Uterus (tissue), 4 donors: ENCODE data around the gene TCAF2. TPM values are rescaled to one million over a fixed set of nuclear protein-coding genes. Genes with fewer than 3 reads are reported as not detected.
"Not testable (repeated sequence)": the region's sequence is repeated elsewhere in the genome, so short reads cannot be mapped to it uniquely, and the experiment has no call there.

Experiments used
- DNase-seq, 2 donors: peaks; one replicate each; pipeline ENCODE4 v3.0.0-alpha.2; 2019 to 2020
- H3K27ac ChIP-seq, 2 donors: fragments of 200-600 bp; sonication (generic); 1 replicate in 1 of 2; 2 replicates in 1 of 2; pipeline ENCODE4 v1.5.1; 2016 to 2018
- H3K27me3 ChIP-seq, 2 donors: fragments of 200-600 bp; sonication (generic); one replicate each; pipeline ENCODE4 v1.5.1; 2018 to 2019; ENCODE audit warnings: control low read depth in 1 of 2
- H3K36me3 ChIP-seq, 2 donors: fragments of 200-600 bp; sonication (generic); one replicate each; pipeline ENCODE4 v1.5.1; 2019; ENCODE audit warnings: control low read depth in 1 of 2
- H3K4me1 ChIP-seq, 2 donors: fragments of 200-600 bp; sonication (generic); one replicate each; pipeline ENCODE4 v1.5.1; 2018 to 2019; ENCODE audit warnings: control low read depth in 1 of 2
- H3K4me3 ChIP-seq, 2 donors: fragments of 200-600 bp; sonication (generic); 1 replicate in 1 of 2; 2 replicates in 1 of 2; pipeline ENCODE4 v1.5.1; 2018 to 2019; ENCODE audit warnings: mild to moderate bottlenecking in 1 of 2
- H3K9me3 ChIP-seq, 2 donors: fragments of 200-600 bp; sonication (generic); one replicate each; pipeline ENCODE4 v1.5.1; 2019; ENCODE audit warnings: control low read depth in 1 of 2
- intact Hi-C: fragments of 100-400 bp; cut with DNase I; formaldehyde crosslinking; loops from one replicate; pipeline ENCODE4 v1.15.1; 2023; ENCODE audit warnings: low total_unique reads
- small RNA-seq: library from RNA; depleted of rRNA; stranded (forward); fragments of <200 nt; gene quantifications from one replicate; pipeline ENCODE3, GENCODE V24; 2016
- total RNA-seq, 4 donors: library from RNA; depleted of rRNA in 3 of 4; stranded (reverse); fragments of >200 nt in 3 of 4; gene quantifications; one replicate each; pipeline versions ENCODE4 v1.1.0 to v1.2.4, GENCODE V29; 2014 to 2023
- donor health status: DM: yes; HTN: yes; CAD: no.

Gene TCAF2
- total RNA-seq, 4 donors from 2014 or later, result 1.5 to 12.1 (median 7.1) TPM

- intact Hi-C loops, H3K9me3 ChIP-seq: not testable (repeated sequence)
Observed at GRCh38 chr7:143632506-143632905, 11.7 kb downstream of the TCAF2 start.

GRCh38 chr7:143633013-143633618, 12.3 kb downstream of the TCAF2 start:
- H3K27ac ChIP-seq, DNase-seq, H3K4me1 ChIP-seq, H3K36me3 ChIP-seq, H3K27me3 ChIP-seq, intact Hi-C loops, H3K9me3 ChIP-seq, H3K4me3 ChIP-seq: not testable (repeated sequence)

More at GRCh38 chr7:143632506-143632905, 11.7 kb downstream of the TCAF2 start:
- H3K4me3 ChIP-seq, DNase-seq, H3K4me1 ChIP-seq, H3K36me3 ChIP-seq, H3K27me3 ChIP-seq, H3K27ac ChIP-seq: not testable (repeated sequence)

GRCh38 chr7:143635364-143636240, 14.8 kb downstream of the TCAF2 start:
- DNase-seq, H3K9me3 ChIP-seq, H3K4me1 ChIP-seq, intact Hi-C loops, H3K4me3 ChIP-seq, H3K27ac ChIP-seq, H3K27me3 ChIP-seq, H3K36me3 ChIP-seq: not testable (repeated sequence)

DNA sequence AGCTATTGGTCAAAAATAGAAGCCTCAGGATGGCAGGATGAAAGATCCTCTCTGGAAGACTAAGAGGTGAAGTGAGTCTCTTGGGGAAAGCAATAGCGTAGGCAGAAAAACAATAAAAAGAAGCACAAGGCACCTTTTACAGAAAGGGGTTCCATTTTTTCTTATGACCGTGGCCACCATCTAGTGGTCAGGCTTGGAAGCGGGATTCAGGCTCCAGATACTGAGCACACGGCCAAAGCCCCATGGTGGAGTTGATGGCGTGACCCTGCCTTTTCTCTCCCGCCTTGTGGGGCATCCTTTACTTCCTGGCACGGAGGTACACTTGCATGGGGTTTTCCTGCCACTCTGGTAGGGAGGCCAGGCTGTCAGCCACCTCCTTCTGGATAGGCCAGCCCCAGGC, 18.6 kb downstream of the TCAF2 start:
- H3K4me1 ChIP-seq, H3K9me3 ChIP-seq, DNase-seq, H3K4me3 ChIP-seq, intact Hi-C loops, H3K27ac ChIP-seq, H3K36me3 ChIP-seq, H3K27me3 ChIP-seq: not testable (repeated sequence)

GRCh38 chr7:143640528-143641189, 19.9 kb downstream of the TCAF2 start:
- H3K9me3 ChIP-seq, DNase-seq, H3K4me1 ChIP-seq, intact Hi-C loops, H3K27ac ChIP-seq, H3K4me3 ChIP-seq, H3K36me3 ChIP-seq, H3K27me3 ChIP-seq: not testable (repeated sequence)

DNA sequence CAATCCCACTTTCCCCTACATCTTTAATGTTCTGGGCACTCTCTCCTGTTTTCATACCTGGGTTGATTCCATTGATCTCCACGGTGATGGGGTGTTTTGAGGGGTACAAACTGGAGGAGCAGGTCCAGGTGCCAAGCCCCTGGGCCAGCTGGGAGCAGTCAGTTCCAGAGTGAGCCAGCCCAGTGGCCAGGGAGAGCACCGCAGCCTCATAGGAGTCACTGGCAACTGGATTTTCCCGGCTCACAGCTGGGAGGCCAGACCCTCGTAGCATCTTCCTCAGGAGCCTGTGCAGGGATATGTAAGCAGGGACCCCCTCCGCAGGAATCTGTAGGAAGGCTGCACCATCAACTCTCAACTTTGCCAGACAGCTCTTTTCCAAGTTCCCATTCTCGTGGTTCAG, 25.8 kb downstream of the TCAF2 start:
- H3K27ac ChIP-seq, H3K36me3 ChIP-seq, H3K4me1 ChIP-seq, intact Hi-C loops, H3K4me3 ChIP-seq, H3K27me3 ChIP-seq, H3K9me3 ChIP-seq, DNase-seq: not testable (repeated sequence)

DNA sequence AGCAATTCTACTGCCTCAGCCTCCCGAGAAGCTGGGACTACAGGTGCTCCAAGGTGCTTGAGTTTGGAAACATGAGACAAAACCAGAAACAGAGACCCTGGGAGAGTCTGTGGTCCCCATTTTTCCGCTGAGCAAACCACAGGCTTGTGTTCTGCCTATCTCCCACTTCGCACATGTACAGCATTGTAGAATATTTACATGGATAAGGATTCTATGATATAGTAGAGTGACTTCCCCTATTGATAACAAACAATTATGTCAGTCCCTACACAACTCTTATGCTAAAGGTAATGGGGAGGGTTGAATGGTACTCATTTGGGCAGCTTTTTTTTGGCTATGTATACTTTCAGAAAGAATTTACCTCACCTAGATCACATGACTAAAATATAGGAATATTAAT, 29.1 kb downstream of the TCAF2 start:
- H3K36me3 ChIP-seq, intact Hi-C loops, H3K9me3 ChIP-seq, H3K27me3 ChIP-seq, H3K4me3 ChIP-seq, H3K4me1 ChIP-seq, DNase-seq, H3K27ac ChIP-seq: not testable (repeated sequence)

- H3K36me3 ChIP-seq, DNase-seq, H3K4me3 ChIP-seq, intact Hi-C loops, H3K27me3 ChIP-seq, H3K9me3 ChIP-seq, H3K27ac ChIP-seq, H3K4me1 ChIP-seq: not testable (repeated sequence)
Observed at GRCh38 chr7:143650447-143650846, 29.7 kb downstream of the TCAF2 start.

Small RNA genes within 50 kb of the gene (small RNA-seq; reads per million reads assigned to genes)
- gene AC073264.2 (not detected), gene RNU6-162P (not detected)

Other genes starting within 250 kb of the TCAF2 start
- 100 to 1,000 TPM in 2 of 4 donors, 10 to 100 TPM in 2; 46.0 to 494 (median 95.9) TPM for gene ZYX, start 239.6 kb upstream of the TCAF2 start, total RNA-seq
- gene EPHA1, start 212.1 kb upstream of the TCAF2 start, total RNA-seq, result 1 to 10 TPM in 3 of 4 donors, not detected in 1; 1.3 to 5.6 (median 1.9) TPM
- gene TAS2R60, start 177.5 kb upstream of the TCAF2 start, total RNA-seq, result 1 to 10 TPM in 1 of 4 donors, not detected in 3; 3.3 TPM
- 1 to 10 TPM in 1 of 4 donors, not detected in 3; 3.3 TPM for gene TAS2R41, start 143.1 kb upstream of the TCAF2 start, total RNA-seq
- gene CTAGE15, start 49.2 kb upstream of the TCAF2 start, total RNA-seq, result under 1 TPM in 3 of 4 donors, not detected in 1; under 0.01 to 0.28 (median 0.27) TPM
- gene CTAGE6, start 136.7 kb downstream of the TCAF2 start, total RNA-seq, result 1 to 10 TPM in 2 of 4 donors, under 1 TPM in 1, not detected in 1; 0.26 to 2.4 (median 1.4) TPM